ENCODE data around the gene SPIN1. TPM values are rescaled to one million over a fixed set of nuclear protein-coding genes. Genes with fewer than 3 reads are reported as not detected.

The SPIN1 gene
- total RNA-seq, 3 donors from 2014 or later (not counting 1 experiment from before 2014, with no cell fraction given) = 30.3 to 46.1 (median 39.3) TPM

DNA sequence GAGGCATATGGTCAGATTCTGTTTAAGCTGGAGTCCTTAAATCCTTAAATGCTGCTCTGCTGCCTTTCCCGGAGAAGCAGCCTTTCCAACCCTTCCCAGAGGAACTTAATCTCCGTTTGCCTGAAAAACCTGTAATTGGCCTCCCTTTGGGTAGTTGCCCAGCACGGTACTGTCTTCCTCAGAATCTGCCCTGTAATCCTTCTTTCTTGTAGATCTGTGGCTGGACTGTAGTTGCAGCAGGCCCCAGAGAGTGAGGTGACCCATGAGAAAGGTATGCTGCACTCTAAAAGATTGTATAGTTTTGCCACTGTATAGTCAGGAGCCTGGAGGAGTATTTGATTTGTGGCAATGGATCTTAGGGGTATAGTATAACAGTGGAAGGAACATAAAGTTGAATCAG is 11.7 kb downstream of the SPIN1 start:
- Mint-ChIP-seq H3K4me3 (no peak overlapping the region), H3K9me3 (no peaks in the 10 kb centered on the region), H3K27ac (no peak overlapping the region), H3K4me1 (peaks cover 24 to 40% of the 10 kb centered on the region in 2 donors), H3K36me3 (no peaks in the 10 kb centered on the region), H3K27me3 (ENCODE audit: low read depth in 2 of 2) (no peaks in the 10 kb centered on the region)
- TF ChIP-seq, protein P1, sequence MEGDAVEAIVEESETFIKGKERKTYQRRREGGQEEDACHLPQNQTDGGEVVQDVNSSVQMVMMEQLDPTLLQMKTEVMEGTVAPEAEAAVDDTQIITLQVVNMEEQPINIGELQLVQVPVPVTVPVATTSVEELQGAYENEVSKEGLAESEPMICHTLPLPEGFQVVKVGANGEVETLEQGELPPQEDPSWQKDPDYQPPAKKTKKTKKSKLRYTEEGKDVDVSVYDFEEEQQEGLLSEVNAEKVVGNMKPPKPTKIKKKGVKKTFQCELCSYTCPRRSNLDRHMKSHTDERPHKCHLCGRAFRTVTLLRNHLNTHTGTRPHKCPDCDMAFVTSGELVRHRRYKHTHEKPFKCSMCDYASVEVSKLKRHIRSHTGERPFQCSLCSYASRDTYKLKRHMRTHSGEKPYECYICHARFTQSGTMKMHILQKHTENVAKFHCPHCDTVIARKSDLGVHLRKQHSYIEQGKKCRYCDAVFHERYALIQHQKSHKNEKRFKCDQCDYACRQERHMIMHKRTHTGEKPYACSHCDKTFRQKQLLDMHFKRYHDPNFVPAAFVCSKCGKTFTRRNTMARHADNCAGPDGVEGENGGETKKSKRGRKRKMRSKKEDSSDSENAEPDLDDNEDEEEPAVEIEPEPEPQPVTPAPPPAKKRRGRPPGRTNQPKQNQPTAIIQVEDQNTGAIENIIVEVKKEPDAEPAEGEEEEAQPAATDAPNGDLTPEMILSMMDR (IDR thresholded peaks at IDR 0.05) = no peak
- 99% methylated on average over 3 of the region's 3 CpGs for WGBS (ENCODE audit: insufficient coverage)
- H3K4me1 ChIP-seq (ENCODE audit: control insufficient read depth, insufficient read depth, low read length) = no peaks in the 10 kb centered on the region
- DNase-seq (no peak), ATAC-seq (no peak)
- H3K36me3 ChIP-seq (ENCODE audit: control insufficient read depth, insufficient read depth, low read length) = no peaks in the 10 kb centered on the region
- intact Hi-C loops (cut with micrococcal nuclease) = no loop called here
- H3K9me3 ChIP-seq (ENCODE audit: control insufficient read depth, insufficient read depth, low read length) = no peaks in the 10 kb centered on the region
- no peak overlapping the region for H3K27ac ChIP-seq (ENCODE audit: low read length)
- no peak overlapping the region for H3K4me3 ChIP-seq (ENCODE audit: low read length)
- no peaks in the 10 kb centered on the region for H3K27me3 ChIP-seq (ENCODE audit: control insufficient read depth, insufficient read depth, low read length)

DNA sequence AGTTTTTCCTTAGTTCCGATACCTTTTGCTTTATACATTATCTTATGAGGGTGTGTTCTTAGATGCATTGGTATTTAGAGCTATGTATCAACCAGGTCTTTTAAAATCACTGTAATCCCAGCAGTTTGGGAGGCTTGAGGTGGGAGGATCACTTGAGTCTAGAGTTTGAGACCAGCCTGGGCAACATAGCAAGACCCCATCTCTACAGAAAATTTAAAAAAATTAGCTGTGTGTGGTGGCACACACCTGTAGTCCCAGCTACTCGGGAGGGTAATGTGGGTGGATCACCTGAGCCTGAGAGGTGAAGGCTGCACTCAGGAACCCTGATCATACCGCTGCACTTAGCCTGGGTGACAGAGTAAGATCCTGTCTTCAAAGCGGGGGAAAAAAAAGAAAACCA is 15.1 kb downstream of the SPIN1 start:
- DNase-seq (no peak), ATAC-seq (no peak)
- intact Hi-C loops (cut with micrococcal nuclease) = no loop called here
- Histone ChIP-seq H3K9me3 (ENCODE audit: control insufficient read depth, insufficient read depth, low read length) (no peaks in the 10 kb centered on the region), H3K27me3 (ENCODE audit: control insufficient read depth, insufficient read depth, low read length) (no peaks in the 10 kb centered on the region), H3K36me3 (ENCODE audit: control insufficient read depth, insufficient read depth, low read length) (no peaks in the 10 kb centered on the region), H3K4me3 (ENCODE audit: low read length) (no peak overlapping the region), H3K4me1 (ENCODE audit: control insufficient read depth, insufficient read depth, low read length) (no peaks in the 10 kb centered on the region), H3K27ac (ENCODE audit: low read length) (no peak overlapping the region)
- peaks cover 33 to 43% of the 10 kb centered on the region in 2 donors for H3K4me1 Mint-ChIP-seq
- TF ChIP-seq, protein P1 (IDR thresholded peaks at IDR 0.05) = no peak
- no peaks in the 10 kb centered on the region for H3K36me3 Mint-ChIP-seq
- WGBS (ENCODE audit: insufficient coverage) = 85% methylated on average over 2 of the region's 4 CpGs
- H3K9me3 Mint-ChIP-seq = no peaks in the 10 kb centered on the region
- no peak overlapping the region for H3K27ac Mint-ChIP-seq
- H3K4me3 Mint-ChIP-seq = no peak overlapping the region
- H3K27me3 Mint-ChIP-seq (ENCODE audit: low read depth in 2 of 2) = no peaks in the 10 kb centered on the region

DNA sequence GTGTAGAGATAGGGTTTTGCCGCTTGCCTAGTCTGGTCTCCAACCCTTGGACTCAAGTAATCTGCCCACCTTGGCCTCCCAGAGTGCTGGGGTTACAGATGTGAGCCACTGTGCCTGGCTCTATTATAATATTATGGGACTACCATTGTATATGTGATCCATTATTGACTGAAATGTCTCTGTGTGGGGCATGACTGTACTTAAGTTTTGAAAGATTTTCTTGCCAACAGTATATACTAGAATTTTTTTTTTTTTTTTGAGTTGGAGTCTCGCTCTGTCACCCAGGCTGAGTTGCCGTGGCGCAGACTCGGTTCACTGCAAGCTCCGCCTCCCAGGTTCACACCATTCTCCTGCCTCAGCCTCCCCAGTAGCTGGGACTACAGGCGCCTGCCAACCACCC is 17.8 kb downstream of the SPIN1 start:
- WGBS (ENCODE audit: insufficient coverage) = 100% methylated on average over 6 of the region's 7 CpGs
- intact Hi-C loops (cut with micrococcal nuclease) = no loop called here
- no peaks in the 10 kb centered on the region for H3K36me3 Mint-ChIP-seq
- H3K27me3 Mint-ChIP-seq (ENCODE audit: low read depth in 2 of 2) = no peaks in the 10 kb centered on the region
- TF ChIP-seq, protein P1 (IDR thresholded peaks at IDR 0.05) = no peak
- H3K4me1 Mint-ChIP-seq = peaks cover 33 to 43% of the 10 kb centered on the region in 2 donors
- Histone ChIP-seq H3K27ac (ENCODE audit: low read length) (no peak overlapping the region), H3K4me1 (ENCODE audit: control insufficient read depth, insufficient read depth, low read length) (no peaks in the 10 kb centered on the region), H3K36me3 (ENCODE audit: control insufficient read depth, insufficient read depth, low read length) (no peaks in the 10 kb centered on the region), H3K4me3 (ENCODE audit: low read length) (no peak overlapping the region), H3K9me3 (ENCODE audit: control insufficient read depth, insufficient read depth, low read length) (no peaks in the 10 kb centered on the region), H3K27me3 (ENCODE audit: control insufficient read depth, insufficient read depth, low read length) (no peaks in the 10 kb centered on the region)
- no peak overlapping the region for H3K4me3 Mint-ChIP-seq
- no peak for DNase-seq
- ATAC-seq = no peak
- H3K27ac Mint-ChIP-seq = no peak overlapping the region
- no peaks in the 10 kb centered on the region for H3K9me3 Mint-ChIP-seq

DNA sequence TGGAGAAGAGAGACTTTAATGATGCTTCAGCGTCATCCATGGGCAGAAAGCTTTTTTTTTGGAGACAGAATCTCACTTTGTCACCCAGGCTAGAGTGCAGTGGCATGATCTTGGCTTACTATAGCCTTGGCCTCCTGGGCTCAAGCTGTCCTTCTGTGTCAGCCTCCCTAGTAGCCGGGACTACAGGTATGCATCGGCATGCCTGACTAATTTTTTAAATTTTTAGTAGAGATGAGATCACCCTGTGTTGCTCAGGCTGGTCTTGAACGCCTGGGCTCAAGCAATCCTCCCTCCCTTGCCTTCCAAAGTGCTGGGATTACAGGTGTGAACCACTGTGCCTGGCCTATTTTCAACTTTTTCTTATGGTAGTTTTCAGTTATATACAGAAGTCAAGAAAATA is 23.2 kb downstream of the SPIN1 start:
- no peak for ATAC-seq
- intact Hi-C loops (cut with micrococcal nuclease) = no loop called here
- H3K27ac Mint-ChIP-seq = no peak overlapping the region
- Histone ChIP-seq H3K4me3 (ENCODE audit: low read length) (no peak overlapping the region), H3K27ac (ENCODE audit: low read length) (no peak overlapping the region), H3K27me3 (ENCODE audit: control insufficient read depth, insufficient read depth, low read length) (no peaks in the 10 kb centered on the region), H3K36me3 (ENCODE audit: control insufficient read depth, insufficient read depth, low read length) (no peaks in the 10 kb centered on the region), H3K9me3 (ENCODE audit: control insufficient read depth, insufficient read depth, low read length) (peaks cover 13% of the 10 kb centered on the region), H3K4me1 (ENCODE audit: control insufficient read depth, insufficient read depth, low read length) (no peaks in the 10 kb centered on the region)
- H3K27me3 Mint-ChIP-seq (ENCODE audit: low read depth in 2 of 2) = no peaks in the 10 kb centered on the region
- peaks cover 0 to 2% of the 10 kb centered on the region in 2 donors for H3K9me3 Mint-ChIP-seq
- peaks cover 30 to 37% of the 10 kb centered on the region in 2 donors for H3K4me1 Mint-ChIP-seq
- DNase-seq = no peak
- H3K36me3 Mint-ChIP-seq = no peaks in the 10 kb centered on the region
- TF ChIP-seq, protein P1 (IDR thresholded peaks at IDR 0.05) = no peak
- H3K4me3 Mint-ChIP-seq = no peak overlapping the region
- WGBS (ENCODE audit: insufficient coverage) = 99% methylated on average over 4 of the region's 4 CpGs

Measured in natural killer cell (primary cell).